HG03045 (cell line): Measurements from ENCODE around the gene TNFRSF13B.
"Not testable (repeated sequence)": the region's sequence is repeated elsewhere in the genome, so short reads cannot be mapped to it uniquely, and the experiment has no call there.

Experiments
- ATAC-seq: cut with Tn5 transposase; IDR thresholded peaks from one replicate; pipeline ENCODE4 v1.9.1; 2021; ENCODE audit warnings: mild to moderate bottlenecking, moderate library complexity; ENCODE audit not compliant: unreplicated experiment

TNFRSF13B gene

DNA sequence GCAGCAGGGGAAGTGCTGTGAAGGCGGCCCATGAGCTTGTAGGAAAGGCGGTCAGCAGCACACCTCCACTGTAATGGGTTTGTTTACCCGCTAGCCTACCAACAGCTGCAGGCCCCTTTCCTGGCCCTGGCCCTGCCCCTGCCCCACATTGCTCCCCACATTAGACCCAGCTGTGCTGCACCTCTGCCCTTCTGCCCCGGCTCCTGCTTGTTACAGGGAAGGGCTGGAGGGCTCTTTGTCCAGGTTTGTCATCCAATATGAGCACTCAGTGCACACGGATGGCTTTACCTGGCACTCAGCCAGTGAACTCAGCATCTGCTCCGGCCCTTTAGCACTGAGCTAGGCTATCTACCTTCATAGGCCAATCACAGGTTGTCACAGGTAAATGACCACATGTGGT lies 36.0 kb upstream of the TNFRSF13B start:
- ATAC-seq, result not testable (repeated sequence)

DNA sequence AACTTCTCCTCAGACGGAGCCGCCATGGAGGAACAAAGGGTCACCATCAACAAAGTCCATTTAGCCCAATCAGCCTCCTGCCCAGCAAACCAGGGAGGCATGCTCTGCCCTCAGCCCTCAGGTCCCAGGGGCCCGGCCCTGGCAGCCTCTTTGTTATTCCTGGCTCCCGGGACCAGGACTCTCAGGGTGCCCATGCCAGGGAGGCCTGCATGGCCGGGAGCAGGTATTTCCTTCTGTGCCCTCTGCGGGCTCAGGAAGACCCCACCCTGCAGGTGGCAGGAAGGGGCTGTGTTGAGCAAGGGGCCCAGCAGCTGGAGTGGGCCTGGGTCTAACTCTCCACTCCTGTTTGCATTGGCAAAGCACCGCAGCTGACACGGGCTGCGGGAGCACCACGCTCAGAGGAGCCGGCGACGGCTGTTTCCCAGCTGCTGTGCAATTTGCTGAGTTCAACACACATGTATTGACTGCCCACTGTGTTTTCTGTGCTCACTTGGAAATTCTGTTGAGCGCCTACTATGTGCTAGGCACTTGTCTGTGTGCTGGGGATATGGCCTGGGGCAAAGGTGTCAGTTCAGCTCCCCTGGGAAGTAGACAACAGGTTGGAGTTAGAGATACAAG lies 33.2 kb upstream of the TNFRSF13B start:
- not testable (repeated sequence) for ATAC-seq

DNA sequence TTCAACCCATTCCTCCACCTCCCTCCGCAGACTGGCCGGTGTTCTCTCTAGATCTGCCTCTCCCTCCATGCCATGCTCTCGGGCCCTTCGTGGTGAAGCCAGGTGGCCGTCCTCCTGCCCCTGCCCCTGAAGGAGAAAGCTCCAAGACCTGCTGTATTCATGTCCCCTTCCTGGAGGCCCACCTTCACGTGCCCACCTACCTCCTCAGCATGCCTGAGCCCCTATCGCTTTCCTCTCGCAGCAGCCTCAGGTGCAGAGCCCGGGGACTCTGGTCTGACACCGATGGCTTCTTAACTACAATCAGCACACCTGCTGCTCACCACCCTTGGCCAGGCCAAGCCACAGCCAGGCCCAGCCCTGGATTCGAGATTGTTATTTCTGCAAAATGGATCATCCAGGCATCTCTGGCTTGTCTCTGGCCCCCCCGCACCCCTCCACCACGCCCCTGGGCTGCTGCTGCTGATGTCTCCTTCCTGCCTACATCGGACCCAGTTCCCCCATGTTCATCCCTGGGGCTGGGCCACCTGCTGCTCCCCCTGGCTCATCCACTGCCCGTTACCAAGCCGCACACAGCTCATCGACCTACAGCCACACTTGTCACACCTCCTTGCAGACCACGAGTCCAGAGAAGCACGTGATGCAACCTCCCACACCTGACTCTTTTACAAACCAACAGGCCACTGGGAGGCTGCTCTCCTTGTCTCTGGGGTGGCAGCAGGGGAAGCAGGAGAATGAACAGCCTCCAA lies 32.5 kb upstream of the TNFRSF13B start:
- no peak for ATAC-seq

DNA sequence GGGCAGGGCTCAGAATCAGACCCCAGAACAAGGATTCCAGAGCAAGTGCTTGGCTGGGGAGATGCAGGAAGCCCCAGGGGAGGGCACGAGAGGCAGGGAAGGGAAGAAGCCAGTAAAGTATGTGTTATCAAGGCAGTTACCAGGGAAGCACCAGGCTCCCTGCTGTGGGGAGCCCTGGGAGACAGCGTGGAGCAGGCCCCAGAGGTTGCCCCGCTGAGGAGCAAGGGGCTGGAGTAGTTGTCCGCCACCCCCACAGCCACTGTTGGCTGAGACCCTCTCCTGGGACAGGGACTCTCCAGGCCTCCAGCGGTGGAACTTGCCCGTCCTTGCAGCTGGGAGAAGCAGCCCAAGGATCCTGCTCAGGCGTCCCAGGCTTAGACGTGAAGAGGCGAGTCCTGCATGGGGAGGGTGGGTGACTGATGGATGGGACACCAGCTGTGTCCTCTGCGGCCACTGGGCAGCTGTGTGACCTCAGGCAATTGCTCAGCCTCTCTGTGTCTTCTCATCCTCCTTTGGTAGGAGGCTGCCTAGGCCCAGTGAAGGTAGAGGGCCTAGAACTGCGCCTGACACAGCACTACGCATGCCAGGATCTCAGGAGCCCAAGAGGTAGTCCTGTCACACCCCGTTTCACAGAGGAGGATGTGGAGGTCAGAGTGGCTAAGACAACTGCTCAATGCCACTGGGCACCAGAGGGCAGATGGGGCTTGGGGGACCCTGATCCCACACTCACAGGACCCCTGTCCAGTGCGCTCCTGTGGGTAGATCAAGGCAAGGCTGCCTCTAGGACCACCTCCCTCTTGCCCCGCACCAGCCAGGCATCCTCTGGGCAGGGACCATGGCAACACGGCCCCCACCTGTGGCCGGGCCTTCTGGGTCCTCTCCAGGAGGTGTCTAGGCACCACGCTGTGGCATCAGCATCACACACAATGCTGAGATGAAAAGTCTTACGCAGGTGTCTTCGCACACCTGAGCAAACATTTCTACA lies 31.1 kb upstream of the TNFRSF13B start:
- ATAC-seq, result not testable (repeated sequence)

DNA sequence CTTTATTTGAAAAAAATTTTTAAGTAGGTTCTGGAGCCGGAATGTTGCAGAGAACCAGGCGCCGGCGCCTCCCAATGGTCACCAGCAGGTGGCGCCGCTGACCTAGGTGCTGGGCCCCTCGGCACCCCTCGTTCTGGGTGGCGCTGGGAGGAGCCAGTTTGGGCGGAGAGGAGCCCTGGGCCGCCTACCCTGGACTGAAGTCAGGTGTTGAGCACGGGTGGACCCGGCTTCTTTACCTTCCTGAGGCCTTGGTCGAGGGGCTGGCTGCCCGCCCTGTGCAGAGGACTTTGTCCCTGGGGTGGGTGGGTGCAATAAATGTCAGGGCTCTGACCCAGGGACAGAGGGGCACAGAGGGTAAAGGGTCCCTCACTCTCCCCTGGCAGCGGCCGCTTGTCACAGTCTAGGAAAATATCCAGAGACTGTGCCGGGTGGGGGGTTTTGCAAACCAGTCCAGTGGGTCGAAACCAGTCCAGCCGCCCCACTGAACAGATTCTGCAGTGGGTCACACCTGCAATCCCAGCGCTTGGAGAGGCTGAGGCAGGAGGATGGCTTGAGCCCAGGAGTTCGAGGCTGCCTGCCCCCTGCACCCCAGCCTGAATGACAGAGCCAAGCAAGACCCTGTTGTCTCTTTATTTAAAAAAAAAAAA lies 30.1 kb upstream of the TNFRSF13B start:
- peak; percentile 69 for ATAC-seq

DNA sequence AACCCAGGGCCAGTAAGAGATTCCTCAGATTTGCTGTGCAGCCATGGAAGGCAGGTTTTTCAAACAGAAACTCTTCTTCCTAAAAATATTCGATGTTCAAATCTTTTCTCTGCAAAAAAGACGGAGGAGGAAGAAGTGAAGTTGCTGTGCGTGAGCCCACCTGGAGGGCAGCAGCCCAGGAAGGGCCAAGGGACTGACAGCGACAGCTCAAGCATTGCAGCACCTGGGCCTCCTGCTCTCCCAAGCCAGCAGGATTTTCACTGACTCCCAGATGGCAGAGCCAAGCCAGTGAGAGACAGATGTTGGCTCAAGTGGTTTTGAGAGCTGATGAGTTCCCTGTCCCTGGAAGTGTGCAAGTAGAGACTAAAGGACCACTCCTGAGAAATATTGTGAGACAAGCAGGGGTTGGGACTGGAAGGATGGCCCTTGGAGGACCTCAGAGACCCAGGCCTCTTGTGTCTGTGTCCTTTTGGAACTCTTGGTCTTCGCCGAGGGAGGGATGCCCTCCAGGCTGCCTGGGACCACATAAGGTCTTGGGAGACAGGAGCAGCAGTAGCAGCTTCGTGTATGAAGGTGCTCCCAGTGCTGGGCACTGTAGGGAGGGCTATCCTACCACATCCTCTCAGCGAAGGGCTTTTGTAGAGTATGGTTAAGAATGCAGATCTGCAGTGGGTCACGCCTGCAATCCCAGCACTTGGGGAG lies 29.3 kb upstream of the TNFRSF13B start:
- no peak for ATAC-seq

DNA sequence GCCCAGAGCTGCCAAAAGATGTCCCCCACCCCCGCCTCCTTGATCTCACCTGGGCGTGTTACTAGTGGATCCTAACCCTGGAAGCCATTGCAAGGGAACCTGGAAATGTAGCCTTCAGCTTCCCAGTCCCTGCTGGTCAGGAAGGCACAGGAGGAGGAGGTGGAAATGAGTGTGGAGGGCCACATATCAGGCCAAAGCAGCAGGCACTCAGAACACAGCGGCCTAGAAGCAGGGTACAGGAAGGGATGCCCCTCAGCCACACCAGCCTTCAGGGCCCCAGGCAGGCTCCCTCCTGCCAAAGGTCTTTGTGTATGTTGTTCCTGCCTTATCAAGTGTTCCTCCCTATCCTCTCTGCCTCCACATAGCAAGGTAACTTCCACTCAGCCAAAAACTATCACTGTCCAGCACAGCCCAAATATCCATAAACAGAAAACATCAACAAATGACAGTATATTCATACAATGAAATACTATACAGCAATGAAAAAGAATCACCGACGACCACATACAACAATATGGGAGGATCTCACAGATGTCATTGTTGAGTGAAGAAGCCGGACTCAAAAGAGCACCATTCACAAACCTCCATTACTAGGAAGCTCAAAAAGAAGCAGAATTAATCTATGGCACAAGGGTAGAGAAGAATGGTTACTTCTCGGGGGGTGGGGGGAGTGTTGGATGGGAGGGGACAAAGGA lies 28.2 kb upstream of the TNFRSF13B start:
- no peak for ATAC-seq

DNA sequence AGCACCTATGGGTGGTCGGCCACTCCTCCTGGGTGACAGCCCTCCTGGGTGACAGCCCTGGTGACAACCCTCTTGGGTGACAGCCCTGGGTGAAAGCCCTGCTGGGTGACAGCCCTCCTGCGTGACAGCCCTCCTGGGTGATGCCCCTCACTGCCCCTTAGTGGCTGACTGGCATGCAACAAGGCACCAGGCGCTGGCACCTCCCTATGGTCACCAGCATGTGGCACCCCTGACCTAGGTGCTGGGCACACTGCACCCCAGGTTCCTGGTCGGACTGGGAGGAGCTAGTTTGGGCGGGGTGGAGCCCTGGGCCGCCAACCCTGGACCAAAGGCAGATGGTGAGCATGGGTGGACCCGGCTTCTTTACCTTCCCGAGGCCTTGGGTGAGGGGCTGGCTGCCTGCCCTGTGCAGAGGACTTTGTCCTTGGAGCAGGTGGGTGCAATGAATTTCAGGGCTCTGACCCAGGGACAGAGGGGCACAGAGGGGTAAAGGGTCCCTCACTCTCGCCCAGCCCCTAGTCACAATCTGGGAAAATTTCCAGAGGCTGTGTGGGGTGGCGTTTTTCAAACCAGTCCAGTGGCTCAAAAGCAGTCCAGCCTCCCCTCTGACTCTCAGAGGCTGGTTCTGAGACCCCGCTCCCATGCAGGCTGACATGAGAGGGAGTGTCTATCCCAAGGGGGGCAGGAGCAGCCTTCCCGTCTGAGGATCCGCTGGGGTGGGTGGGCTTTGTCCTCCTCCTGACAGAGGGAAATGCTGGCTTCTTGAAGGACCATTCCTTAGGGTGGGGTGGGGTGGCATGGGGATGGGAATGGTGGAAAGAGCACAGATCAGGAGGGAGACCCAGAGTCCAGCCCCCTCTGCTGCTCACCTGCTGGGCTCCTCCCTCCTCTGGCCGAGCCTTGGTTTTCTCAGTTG lies 25.9 kb upstream of the TNFRSF13B start:
- ATAC-seq, result no peak

DNA sequence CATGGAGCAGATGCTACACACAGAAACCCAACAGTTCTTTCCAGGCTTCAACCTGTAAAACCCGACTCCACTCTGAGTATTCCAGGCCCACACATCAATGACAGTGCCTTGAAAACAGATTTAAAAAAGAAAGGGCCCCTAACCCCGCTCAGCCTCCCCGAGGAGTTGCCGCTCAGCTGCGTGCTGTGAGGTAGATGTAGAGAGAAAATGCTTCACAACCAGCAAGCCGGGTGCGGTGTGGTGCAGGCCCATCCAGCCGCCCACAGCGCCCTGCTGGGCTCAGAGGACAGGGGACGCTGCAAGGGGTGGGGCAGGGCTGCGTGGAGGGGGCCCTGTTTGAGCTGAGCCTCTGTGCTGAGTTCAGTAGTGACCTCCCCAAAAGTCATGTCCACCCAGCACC lies 24.8 kb upstream of the TNFRSF13B start:
- ATAC-seq, result not testable (repeated sequence)

DNA sequence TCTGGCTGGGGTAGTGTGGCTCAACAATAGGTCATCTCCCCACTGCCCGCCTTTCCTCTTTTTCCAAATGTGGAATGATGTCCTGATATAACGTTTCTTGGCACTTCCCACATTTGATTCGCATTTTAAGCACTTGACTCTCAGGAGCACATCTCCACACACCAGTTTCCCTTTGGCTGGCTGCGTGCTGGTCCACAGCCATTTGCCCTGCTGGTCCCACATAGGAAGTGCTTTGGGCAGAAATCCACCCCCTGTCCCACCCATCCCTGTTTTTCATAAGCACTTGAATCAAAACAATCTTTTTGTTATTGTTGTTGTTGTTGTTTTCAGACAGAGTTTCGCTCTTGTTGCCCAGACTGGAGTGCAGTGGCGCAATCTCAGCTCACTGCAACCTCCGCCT lies 24.0 kb upstream of the TNFRSF13B start:
- ATAC-seq, result no peak

DNA sequence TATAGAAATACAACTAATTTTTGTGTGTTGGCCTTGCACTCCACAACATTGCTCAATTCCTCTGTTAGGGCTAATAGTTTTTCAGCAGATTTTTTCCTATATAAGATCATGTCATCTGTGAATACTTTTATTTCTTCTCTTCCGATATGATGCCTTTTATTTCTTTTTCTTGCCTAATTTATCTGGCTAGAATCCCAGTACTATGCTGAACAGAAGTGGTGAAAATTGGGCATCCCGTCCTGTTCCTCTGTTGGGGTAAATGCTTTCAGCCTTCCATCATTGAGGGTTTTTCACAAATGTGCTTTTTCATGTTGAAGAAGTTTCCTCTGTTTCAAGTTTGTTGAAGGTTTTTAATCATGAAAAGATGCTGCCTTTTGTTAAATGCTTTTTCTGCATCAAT lies 22.7 kb upstream of the TNFRSF13B start:
- no peak for ATAC-seq

DNA sequence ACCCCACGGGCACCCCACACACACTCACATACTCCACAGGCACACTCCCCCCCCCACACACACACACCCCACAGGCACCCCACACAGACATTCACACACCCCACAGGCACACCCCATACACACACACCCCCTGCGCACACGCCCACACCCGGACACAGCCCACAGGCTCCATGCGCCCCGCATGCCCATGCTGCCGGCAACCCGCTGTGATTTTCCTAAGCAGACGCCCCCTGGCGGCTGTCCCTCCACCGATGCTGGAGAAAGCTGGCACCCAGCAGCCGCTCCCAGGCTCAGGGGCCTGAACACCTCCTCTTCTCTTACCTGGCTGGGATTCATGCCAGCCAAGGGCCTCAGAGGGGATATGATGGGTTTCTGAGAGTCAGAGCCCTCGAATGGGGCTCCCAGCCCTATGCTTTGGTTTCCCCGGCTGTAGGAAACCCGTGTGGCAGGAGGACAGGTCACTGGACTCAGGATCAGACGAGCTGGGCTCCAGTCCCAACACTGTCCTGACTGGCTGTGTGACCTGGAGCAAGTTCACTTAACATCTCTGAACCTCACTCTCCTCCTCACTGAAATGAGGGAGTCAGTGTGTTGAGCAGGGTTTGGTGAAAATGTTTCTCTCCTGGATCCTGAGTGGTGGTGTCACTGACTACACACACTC lies 19.6 kb upstream of the TNFRSF13B start:
- no peak for ATAC-seq

DNA sequence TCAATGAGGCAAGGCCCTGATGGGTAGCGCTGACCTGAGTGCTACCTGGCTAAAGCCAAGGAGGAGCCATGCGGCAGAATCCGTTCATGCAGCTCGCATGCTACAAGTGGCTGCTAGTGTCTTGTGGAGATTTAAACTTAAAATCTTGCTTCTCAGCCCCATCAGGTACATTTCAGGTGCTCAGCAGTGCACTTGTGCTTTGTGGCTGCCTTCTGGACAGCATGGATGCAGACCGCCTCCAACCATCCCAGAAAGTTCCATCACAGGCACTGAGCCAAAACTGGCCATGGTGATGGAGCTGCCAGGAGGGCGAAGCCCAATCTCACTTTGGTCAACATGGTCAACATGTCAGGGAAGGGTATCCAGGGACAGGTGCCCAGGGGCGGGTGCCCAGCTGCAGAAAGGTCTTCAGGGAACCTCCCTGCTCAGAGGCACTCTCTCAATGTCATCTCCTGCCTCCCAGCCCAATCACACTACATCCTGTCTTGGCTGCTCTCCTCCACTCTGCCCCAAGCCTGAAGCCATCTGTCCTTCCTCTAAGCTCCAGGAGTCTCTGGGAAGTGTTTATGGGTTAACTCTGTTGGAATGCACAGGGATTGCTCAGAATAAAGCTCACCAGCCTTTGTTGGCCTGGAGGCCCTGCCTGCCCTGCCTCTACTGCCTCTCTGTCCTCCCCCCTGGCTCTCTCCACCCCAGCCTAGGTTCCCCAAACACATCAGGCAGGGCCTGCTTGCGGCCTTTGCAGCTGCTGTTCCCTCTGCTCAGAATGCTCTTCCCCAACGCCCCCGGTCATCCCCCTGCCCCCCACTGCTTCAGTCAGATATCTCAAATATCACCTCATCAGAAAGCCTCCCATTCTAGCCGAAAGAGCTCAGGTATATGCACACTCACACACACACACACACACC lies 18.3 kb upstream of the TNFRSF13B start:
- ATAC-seq, result no peak

DNA sequence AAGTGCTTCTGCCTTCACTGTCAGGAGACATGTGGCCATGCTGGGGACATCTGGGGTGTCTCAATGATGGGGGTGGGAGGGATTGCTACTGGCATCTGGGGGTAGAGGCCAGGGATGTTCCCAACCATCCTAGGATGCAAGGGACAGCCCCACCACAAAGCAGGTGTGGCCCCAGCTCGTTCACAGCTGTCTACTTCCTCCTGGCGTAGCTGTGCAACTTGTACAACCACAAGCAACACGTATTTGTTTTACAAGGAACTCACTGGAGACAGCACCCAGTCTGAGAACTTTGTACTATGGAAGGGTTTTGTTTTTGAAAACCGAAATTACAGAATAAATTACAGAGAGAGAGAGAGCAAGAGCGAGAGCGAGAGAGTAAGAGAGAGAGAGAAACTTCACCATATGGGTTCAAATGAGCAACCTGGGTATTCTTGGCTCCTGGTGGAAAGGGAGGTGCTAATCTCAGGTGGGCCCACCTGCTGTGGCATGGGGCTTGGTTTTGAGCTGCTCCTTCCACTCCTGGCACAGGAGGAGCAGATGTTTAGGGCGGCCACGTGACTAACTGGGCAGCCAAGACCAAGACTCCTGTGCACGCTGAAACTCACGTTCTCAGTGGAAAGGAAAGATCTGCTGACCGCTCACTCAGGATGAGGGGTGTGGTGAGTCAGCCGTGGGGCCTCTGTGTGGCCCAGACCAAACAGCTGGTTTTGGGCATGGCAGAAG lies 17.5 kb upstream of the TNFRSF13B start:
- ATAC-seq, result peak; percentile 37

DNA sequence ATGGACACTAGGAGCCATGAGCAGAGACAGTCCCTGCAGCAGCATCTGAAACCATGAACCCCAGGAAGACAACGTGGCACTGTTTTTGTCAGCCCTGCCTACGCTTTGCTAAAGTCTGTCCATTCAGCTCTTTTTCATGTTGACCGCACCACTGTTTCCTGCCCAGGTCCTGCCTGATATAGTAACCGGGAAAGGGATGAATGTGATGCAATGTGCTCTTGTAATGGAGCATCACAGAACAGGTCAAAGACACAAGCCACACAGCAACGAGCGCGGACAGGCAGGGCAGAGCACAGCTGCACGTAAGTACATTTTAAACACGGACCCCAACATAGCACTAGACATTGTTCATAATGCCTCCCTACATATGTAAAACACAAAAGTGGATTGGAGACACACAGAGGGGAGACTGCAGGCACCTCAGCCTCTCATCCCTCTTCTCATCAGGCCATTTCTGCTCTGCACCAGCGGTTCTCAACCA lies 16.9 kb upstream of the TNFRSF13B start:
- peak; percentile 15 for ATAC-seq

DNA sequence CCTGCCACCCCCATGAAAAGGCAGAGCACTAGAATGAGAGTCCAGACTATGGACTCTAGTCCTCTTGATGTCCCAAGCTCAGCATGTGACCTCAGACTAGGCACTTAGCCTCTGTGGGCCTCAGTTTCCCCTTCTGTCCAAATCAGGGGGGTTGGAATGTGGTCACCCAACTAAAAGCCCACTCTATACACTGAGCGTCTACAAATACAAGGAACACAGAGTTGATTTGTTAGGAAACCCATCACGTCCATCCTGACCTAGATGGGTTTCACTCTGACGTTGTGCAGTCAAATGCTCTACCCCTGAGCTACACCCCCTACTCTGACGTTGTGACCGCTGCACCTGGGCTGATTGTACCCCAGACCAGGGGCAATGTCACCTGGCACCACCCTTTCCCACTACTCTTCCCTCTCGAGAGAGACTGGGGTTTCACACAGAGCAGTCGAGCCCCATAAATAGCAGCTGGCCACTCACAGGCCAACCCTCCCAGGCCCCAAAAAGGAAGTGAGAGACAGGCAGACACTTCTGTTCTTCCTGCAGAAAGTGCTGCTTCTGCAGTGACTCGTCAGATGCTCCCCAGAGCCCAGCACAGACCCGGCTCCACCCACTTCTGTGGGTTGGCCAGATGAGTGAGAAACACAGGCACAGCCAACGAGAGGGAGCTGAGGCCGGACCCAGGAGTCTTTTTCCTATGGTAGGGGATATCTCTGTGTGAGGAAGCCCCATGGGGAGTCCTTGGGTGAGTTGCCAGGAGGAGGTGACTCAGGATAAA lies 16.1 kb upstream of the TNFRSF13B start:
- ATAC-seq, result peak; percentile 65
